ENCODE results near the gene C16orf74. TPM values are rescaled to one million over a fixed set of nuclear protein-coding genes. Genes with fewer than 3 reads are reported as not detected.

C16orf74 gene
- polyA plus RNA-seq, 1 donor (not counting 4 experiments of a cell fraction or from before 2014, with no cell fraction given): 35.3 TPM

DNA sequence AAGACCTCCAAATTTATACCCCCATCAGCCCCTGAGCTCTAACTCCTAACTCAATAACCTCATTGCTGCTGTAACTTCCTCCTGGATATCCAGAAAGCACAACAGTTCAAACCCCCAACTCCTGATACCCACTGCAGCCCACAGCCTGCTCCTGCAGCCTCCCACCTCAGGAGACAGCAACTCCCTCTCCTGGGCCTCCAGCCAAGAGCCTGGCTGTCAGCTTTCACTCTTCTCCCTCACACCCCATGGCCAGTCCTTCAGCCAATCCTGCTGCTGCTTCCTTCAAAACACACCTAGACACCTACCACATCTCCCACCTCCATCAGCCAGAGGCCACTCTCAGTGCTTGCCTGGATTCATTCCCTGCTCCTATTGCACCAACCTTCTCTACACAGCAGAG, 67.5 kb downstream of the C16orf74 start:
- no peak for FAIRE-seq
- H3K4me2 ChIP-seq (ENCODE audit: control insufficient read depth, extremely low read depth, insufficient read depth, low read depth, low read length): no peak overlapping the region
- H3K27ac ChIP-seq (ENCODE audit: control insufficient read depth, insufficient read depth, low read length): no peak overlapping the region
- no peak overlapping the region for H3K4me3 ChIP-seq (ENCODE audit: control insufficient read depth in 2 of 3, extremely low read depth in 1 of 3, insufficient read depth in 2 of 3, low read depth in 1 of 3, low read length in 3 of 3)
- H3K9ac ChIP-seq (ENCODE audit: control insufficient read depth, extremely low read depth, insufficient read depth, low read length): no peak overlapping the region
- no peaks in the 10 kb centered on the region for H4K20me1 ChIP-seq (ENCODE audit: control insufficient read depth, extremely low read depth, insufficient read depth, low read length)
- H3K36me3 ChIP-seq (ENCODE audit: control insufficient read depth in 2 of 2, extremely low read depth in 1 of 2, insufficient read depth in 2 of 2, low read length in 2 of 2): peaks cover 3 to 5% of the 10 kb centered on the region in 2 experiments
- H3K79me2 ChIP-seq (ENCODE audit: control insufficient read depth, insufficient read depth, low read length): peaks cover 2% of the 10 kb centered on the region
- H3K9me1 ChIP-seq (ENCODE audit: control insufficient read depth, extremely low read depth, insufficient read depth, low read length): no peaks in the 10 kb centered on the region
- H2AFZ ChIP-seq (ENCODE audit: control insufficient read depth, low read length): no peak overlapping the region
- H3K9me3 ChIP-seq (ENCODE audit: control insufficient read depth, low read depth, low read length): no peaks in the 10 kb centered on the region
- TF ChIP-seq EZH2 (IDR thresholded peaks at IDR 0.05; ENCODE audit: low read length): no peak
- TF ChIP-seq, protein P1, sequence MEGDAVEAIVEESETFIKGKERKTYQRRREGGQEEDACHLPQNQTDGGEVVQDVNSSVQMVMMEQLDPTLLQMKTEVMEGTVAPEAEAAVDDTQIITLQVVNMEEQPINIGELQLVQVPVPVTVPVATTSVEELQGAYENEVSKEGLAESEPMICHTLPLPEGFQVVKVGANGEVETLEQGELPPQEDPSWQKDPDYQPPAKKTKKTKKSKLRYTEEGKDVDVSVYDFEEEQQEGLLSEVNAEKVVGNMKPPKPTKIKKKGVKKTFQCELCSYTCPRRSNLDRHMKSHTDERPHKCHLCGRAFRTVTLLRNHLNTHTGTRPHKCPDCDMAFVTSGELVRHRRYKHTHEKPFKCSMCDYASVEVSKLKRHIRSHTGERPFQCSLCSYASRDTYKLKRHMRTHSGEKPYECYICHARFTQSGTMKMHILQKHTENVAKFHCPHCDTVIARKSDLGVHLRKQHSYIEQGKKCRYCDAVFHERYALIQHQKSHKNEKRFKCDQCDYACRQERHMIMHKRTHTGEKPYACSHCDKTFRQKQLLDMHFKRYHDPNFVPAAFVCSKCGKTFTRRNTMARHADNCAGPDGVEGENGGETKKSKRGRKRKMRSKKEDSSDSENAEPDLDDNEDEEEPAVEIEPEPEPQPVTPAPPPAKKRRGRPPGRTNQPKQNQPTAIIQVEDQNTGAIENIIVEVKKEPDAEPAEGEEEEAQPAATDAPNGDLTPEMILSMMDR (optimal IDR thresholded peaks at IDR 0.05 in 1 of 3, IDR thresholded peaks at IDR 0.05 in 1 of 3, conservative IDR thresholded peaks at IDR 0.05 in 1 of 3; ENCODE audit: extremely low read depth in 1 of 3, insufficient read depth in 2 of 3, low read length in 3 of 3): no peak
- dilution Hi-C loops (cut with MboI; ENCODE audit: extremely low pct_ligation_motif_present, low sequenced_read_pairs): no loop called here
- H3K4me1 ChIP-seq (ENCODE audit: control insufficient read depth, extremely low read depth, insufficient read depth, low read length): no peaks in the 10 kb centered on the region
- no peak for DNase-seq (ENCODE audit: low read depth, low spot score)
- no peaks in the 10 kb centered on the region for H3K27me3 ChIP-seq (ENCODE audit: control insufficient read depth, extremely low read depth, insufficient read depth, low read length)

- TF ChIP-seq, protein P1 (optimal IDR thresholded peaks at IDR 0.05 in 1 of 3, IDR thresholded peaks at IDR 0.05 in 1 of 3, conservative IDR thresholded peaks at IDR 0.05 in 1 of 3; ENCODE audit: extremely low read depth in 1 of 3, insufficient read depth in 2 of 3, low read length in 3 of 3): no peak
- dilution Hi-C loops (cut with MboI; ENCODE audit: extremely low pct_ligation_motif_present, low sequenced_read_pairs): no loop called here
- H3K36me3 ChIP-seq (ENCODE audit: control insufficient read depth in 2 of 2, extremely low read depth in 1 of 2, insufficient read depth in 2 of 2, low read length in 2 of 2): peaks cover 3 to 6% of the 10 kb centered on the region in 2 experiments
Measured at GRCh38 chr16:85682516-85682915, 68.4 kb downstream of the C16orf74 start.

More at GRCh38 chr16:85682516-85682915, 68.4 kb downstream of the C16orf74 start:
- Histone ChIP-seq H3K4me2 (ENCODE audit: control insufficient read depth, extremely low read depth, insufficient read depth, low read depth, low read length) (no peak overlapping the region), H3K4me1 (ENCODE audit: control insufficient read depth, extremely low read depth, insufficient read depth, low read length) (no peaks in the 10 kb centered on the region), H3K27ac (ENCODE audit: control insufficient read depth, insufficient read depth, low read length) (no peak overlapping the region), H3K9ac (ENCODE audit: control insufficient read depth, extremely low read depth, insufficient read depth, low read length) (no peak overlapping the region), H2AFZ (ENCODE audit: control insufficient read depth, low read length) (no peak overlapping the region), H3K4me3 (ENCODE audit: control insufficient read depth in 2 of 3, extremely low read depth in 1 of 3, insufficient read depth in 2 of 3, low read depth in 1 of 3, low read length in 3 of 3) (no peak overlapping the region), H4K20me1 (ENCODE audit: control insufficient read depth, extremely low read depth, insufficient read depth, low read length) (no peaks in the 10 kb centered on the region), H3K9me3 (ENCODE audit: control insufficient read depth, low read depth, low read length) (no peaks in the 10 kb centered on the region), H3K27me3 (ENCODE audit: control insufficient read depth, extremely low read depth, insufficient read depth, low read length) (no peaks in the 10 kb centered on the region), H3K79me2 (ENCODE audit: control insufficient read depth, insufficient read depth, low read length) (peaks cover under 1% of the 10 kb centered on the region), H3K9me1 (ENCODE audit: control insufficient read depth, extremely low read depth, insufficient read depth, low read length) (no peaks in the 10 kb centered on the region)
- DNase-seq (ENCODE audit: low read depth, low spot score) (no peak), FAIRE-seq (no peak)

Data from keratinocyte (primary cell).